Cardiac fibroblast (primary cell): ENCODE data around the gene MYL12B.
"Not testable (repeated sequence)": the region's sequence is repeated elsewhere in the genome, so short reads cannot be mapped to it uniquely, and the experiment has no call there.

ENCODE experiments used
- DNase-seq, 2 donors: peaks; one replicate each; pipeline versions ENCODE4 v3.0.0 to v3.0.0-alpha.2; 2010; ENCODE audit warnings: low read depth in 2 of 2
- H3K4me3 ChIP-seq, 2 donors: replicated peaks in 1 of 2; 1 replicate in 1 of 2; 2 replicates in 1 of 2; pipeline ENCODE4 v1.5.1; 2011; ENCODE audit warnings: low read depth in 2 of 2, low read length in 2 of 2, mild to moderate bottlenecking in 2 of 2, moderate library complexity in 1 of 2
- CTCF ChIP-seq: IDR thresholded peaks from one replicate; pipeline ENCODE4 v1.5.1; 2011; ENCODE audit warnings: low read depth, mild to moderate bottlenecking, low read length, inconsistent platforms

MYL12B gene

GRCh38 chr18:3218819-3219218 lies 43.1 kb upstream of the MYL12B start:
- TF ChIP-seq CTCF, result no peak
- no peak overlapping the region for H3K4me3 ChIP-seq
- DNase-seq, result no peak

- no peak for DNase-seq
- TF ChIP-seq CTCF, result no peak
- H3K4me3 ChIP-seq, result no peak overlapping the region
Measured at GRCh38 chr18:3219241-3219630, 42.7 kb upstream of the MYL12B start.

- H3K4me3 ChIP-seq, result no peak within 1 kb of the TSS
- TF ChIP-seq CTCF, result no peak
- no peak for DNase-seq
Measured at GRCh38 chr18:3219631-3220335, 42.1 kb upstream of the MYL12B start, which contains the start of gene MYOM1. TSS of gene MYOM1 (minus strand) at chr18:3219968. CDS start at chr18:3215223, 4,745 bp downstream.

GRCh38 chr18:3220868-3221267 lies 41.1 kb upstream of the MYL12B start:
- DNase-seq, H3K4me3 ChIP-seq: not testable (repeated sequence)

DNA sequence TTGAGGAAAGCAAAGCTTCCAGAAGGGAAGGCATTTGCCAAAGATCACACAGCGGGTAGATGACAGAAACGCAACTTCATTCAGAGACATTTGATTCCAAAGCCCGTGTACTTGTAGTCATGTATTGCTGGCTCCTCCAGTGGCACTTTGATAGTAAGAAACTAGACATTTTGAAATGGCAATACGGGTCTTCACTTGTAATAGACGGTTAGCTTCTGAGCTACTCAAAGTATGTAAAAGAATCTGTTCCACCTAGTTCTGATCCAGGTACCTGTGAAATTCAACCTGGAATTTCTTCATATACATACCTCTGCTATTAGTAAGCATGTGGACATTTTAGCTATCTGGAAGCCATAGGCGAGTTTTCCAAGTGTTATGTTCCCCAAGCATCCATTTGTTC lies 40.4 kb upstream of the MYL12B start:
- no peak overlapping the region for H3K4me3 ChIP-seq
- no peak for DNase-seq
- no peak for TF ChIP-seq CTCF

- no peak overlapping the region for H3K4me3 ChIP-seq
- TF ChIP-seq CTCF, result no peak
- DNase-seq, result no peak
Measured at GRCh38 chr18:3223356-3223755, 38.6 kb upstream of the MYL12B start.

DNA sequence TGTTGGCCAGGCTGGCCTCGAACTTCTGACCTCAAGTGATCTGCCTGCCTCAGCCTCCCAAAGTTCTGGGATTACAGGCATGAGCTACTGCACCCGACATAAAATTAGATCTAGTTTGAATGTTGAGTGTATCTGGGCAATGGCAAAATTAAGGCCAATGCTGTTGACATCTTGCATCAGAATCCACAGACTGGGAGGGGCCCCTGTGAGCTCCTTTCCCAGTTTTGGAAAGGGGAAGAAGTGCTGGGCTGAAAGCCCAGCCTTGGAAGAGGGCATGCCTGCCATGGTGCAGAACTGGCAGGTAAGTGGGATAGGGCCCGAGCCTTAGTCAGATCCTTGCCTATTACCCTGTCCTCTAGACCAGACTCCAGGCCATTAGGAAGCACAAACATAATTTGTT lies 37.7 kb upstream of the MYL12B start:
- no peak for DNase-seq
- TF ChIP-seq CTCF, result no peak

More for the DNA sequence above, 37.7 kb upstream of the MYL12B start:
- H3K4me3 ChIP-seq, result no peak overlapping the region
